Upper lobe of left lung (tissue), 4 donors: Measurements from ENCODE around the gene CCDC148.

Experiments used
- EP300 ChIP-seq, 4 donors: sonication (generic); formaldehyde crosslinking; IDR thresholded peaks; one replicate each; pipeline ENCODE4 v1.5.1; 2017; ENCODE audit warnings: antibody characterized with exemption in 4 of 4, control low read depth in 2 of 4
- POLR2A ChIP-seq, 4 donors: fragments of 450-650 bp; IDR thresholded peaks; one replicate each; pipeline ENCODE4 v1.5.1; 2016 to 2017; ENCODE audit warnings: antibody characterized with exemption in 4 of 4, mild to moderate bottlenecking in 2 of 4
- POLR2AphosphoS5 ChIP-seq, 2 donors: sonication (generic); formaldehyde crosslinking; IDR thresholded peaks; one replicate each; pipeline ENCODE4 v1.5.1; 2017; ENCODE audit warnings: antibody characterized with exemption in 2 of 2

DNA sequence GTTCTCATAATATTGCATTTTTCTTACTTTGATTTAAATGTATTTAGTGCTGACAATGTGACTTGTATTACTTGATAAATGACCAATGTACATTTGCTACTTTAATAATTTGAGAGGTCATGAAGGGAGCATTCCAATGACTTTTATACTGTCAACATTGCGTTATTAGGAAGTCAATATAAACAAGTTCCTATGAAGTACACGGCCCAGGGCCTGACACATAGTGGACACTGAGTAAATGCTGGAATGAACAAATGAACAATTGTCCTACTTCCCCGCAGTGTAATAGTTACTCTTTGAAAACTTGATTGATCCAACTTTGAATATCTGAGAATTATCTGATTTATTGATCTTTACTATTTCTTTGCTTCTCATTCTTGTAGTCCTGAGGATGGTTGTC is 47.5 kb upstream of the CCDC148 start:
- no peak for TF ChIP-seq POLR2A (IDR thresholded peaks at IDR 0.05)
- no peak for TF ChIP-seq POLR2AphosphoS5 (IDR thresholded peaks at IDR 0.05)
- no peak for TF ChIP-seq EP300 (IDR thresholded peaks at IDR 0.05)
